ENCODE data around the gene PGK2.

DNA sequence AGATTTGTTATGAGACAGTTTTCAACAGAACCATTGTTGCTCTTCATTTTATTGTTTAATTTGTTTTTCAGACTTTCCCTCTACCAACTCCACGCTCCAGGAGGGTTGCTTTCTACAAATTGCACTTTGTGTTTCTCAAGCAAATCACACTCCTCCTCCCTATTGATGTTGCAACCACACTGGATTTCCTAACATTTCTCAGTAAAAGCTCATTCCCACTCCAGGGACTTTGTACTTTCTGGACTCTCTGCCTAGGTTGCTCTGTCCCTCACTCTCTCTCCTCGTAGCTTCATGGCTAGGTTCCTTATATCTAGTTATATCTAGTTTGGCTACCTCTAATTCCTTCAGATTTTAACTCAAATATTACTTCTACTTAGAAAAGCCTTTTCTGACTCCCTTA is 20.3 kb downstream of the PGK2 start:
- no peak for TF ChIP-seq EZH2phosphoT487 (IDR thresholded peaks at IDR 0.05; ENCODE audit: low read depth, severe bottlenecking, unreplicated experiment)
- TF ChIP-seq, protein P1, sequence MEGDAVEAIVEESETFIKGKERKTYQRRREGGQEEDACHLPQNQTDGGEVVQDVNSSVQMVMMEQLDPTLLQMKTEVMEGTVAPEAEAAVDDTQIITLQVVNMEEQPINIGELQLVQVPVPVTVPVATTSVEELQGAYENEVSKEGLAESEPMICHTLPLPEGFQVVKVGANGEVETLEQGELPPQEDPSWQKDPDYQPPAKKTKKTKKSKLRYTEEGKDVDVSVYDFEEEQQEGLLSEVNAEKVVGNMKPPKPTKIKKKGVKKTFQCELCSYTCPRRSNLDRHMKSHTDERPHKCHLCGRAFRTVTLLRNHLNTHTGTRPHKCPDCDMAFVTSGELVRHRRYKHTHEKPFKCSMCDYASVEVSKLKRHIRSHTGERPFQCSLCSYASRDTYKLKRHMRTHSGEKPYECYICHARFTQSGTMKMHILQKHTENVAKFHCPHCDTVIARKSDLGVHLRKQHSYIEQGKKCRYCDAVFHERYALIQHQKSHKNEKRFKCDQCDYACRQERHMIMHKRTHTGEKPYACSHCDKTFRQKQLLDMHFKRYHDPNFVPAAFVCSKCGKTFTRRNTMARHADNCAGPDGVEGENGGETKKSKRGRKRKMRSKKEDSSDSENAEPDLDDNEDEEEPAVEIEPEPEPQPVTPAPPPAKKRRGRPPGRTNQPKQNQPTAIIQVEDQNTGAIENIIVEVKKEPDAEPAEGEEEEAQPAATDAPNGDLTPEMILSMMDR (IDR thresholded peaks at IDR 0.05; ENCODE audit: poor library complexity): no peak
